NCI-H2196 (cell line): ENCODE results near the gene RBFOX1.
"Not testable (repeated sequence)": the region's sequence is repeated elsewhere in the genome, so short reads cannot be mapped to it uniquely, and the experiment has no call there.

Experiments used
- DNase-seq: peaks from one replicate; lab custom pipeline; 2025; ENCODE audit not compliant: unreplicated experiment; lab: John Stamatoyannopoulos, UW

The RBFOX1 gene

DNA sequence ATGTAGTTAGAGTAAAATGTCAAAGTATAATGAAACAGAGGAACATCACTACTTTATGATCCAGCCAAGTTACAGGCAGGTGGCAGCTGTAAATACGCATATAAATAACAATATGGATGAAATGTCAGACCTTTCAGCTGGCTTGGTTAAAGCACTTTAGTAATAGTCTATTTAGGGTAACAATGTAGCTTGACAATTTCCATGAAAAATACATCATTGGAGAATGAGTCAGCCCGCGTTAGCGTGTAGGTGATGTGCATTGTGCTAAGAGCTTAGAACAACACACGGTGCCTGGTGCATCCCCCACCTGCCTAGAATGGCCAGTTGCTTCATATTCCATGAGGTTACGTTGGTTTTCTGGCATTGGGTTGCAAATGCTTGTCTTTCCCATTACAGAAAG, 119.4 kb downstream of the RBFOX1 start:
- no peak for DNase-seq

DNA sequence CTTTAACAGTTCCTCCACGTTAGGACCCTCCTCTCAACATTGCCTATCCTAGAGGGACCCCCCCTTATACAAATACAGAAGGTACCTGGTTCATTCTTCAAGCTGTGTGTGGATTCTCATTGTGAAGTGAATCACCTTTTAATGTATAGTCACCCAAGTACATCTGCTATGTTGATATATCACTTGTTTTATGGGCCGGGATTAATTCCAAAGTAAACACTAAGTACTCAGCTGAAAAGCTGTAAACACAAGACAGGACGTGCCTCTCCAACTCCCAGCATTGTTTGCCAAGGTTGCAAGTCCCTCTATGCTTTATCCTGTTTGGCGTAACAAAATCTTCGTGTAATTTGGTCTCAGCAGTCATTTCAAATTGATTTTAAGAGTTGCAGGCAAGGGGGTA, 123.6 kb downstream of the RBFOX1 start:
- DNase-seq: no peak

DNA sequence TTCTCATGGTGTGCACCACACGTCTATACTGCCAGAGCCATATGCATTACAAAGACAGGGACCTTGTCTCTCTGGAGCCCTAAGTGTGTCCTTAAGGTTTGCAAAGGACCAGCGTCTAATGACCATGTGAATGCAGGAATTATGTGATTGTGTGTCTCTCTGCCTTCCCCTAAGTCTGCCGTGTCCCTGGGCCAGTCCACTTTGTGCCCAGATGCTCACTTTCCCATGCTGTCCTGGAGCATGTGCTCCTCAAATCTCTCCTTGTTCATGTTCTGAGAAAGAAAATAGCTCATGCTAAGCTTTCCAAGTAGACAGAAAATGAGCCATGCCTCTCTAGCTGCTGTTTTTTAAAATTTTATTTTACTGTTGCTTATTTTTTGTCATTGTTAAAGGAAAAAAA, 125.5 kb downstream of the RBFOX1 start:
- no peak for DNase-seq

DNA sequence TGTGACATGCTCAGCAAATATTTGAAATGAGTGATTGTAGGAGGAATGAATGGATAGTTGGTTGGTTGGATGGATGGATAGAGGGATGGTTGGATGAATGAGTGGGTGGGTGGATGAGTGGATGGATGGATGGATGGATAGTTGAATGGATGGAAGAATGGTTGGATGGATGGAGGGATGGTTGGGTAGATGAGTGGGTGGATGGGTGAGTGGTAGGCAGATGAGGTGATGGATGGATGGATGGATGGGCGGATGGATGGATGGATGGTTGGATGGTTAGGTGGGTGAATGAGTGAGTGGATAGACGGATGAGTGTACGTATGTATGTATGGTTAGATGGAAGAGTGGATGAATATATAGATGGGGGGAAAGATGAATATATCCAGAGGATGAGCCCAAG, 137.7 kb downstream of the RBFOX1 start:
- no peak for DNase-seq

DNA sequence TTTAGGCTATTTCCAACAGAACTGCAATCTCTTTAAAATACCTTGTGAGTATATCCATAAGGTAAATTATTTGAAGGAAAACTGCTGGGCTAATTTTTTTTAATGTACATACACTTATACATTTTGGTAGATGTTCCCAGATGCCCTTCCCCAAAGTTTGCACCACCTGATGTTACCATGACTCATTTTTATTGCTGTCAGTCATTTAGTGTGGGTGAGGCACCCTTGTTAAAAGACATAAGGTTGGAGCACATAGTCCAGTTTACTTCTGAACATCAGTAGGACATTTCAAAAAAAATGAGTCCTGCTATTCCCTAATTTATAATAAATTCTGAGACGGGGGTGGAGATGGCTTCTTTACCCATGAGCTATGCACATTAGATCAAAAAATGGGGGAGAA, 138.6 kb downstream of the RBFOX1 start:
- DNase-seq: no peak

DNA sequence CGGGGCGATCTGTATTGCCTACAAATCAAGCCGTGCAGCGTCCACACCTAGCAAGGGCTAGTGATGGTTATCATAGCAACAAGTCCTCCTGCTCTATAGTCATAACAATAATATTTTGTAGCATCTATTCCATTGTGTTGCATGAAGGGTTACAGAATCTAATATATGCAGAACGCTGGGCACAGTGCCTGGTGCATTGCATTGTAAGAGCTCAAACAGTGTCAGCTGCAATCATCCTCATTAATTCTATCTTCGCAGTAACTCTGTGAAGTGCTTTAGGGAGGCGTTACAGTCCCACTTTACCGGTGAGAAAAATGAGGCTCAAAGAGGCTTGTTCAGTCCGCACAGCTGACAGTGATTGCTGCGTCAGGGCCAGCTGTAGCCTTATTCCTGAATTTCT, 149.4 kb downstream of the RBFOX1 start:
- no peak for DNase-seq

DNA sequence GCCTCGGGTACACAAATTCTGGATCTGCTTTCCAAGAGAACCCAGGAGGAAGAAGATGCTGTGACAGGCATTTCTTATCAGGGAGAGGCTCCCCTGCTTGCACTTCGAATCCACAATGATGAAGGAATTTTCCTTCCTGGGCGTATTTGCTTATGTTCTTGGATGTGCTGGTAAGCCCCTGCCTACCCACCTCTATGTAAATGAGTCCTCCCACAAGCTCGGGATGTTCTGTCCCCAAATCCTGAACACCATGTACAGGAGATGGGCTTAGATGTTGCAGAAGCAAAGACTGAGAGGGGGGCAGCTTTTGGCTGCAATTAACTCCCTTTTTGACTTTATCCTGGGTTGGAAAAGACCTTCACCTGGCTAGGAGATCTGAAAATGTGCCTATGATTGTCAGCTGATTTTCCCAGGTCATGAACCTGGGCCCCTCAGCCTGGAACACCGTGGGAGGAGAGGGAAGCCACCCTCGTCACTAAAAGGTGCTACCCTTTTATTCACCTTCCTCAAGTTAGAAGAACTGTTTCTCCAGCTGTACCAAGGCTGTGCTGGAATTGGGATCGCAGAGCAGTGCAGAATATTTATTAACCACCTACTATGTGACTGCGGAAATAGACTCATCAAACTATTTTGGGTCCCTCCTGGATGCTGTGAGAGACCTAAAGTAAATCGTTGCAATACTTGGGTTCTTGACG, 150.1 kb downstream of the RBFOX1 start:
- no peak for DNase-seq

DNA sequence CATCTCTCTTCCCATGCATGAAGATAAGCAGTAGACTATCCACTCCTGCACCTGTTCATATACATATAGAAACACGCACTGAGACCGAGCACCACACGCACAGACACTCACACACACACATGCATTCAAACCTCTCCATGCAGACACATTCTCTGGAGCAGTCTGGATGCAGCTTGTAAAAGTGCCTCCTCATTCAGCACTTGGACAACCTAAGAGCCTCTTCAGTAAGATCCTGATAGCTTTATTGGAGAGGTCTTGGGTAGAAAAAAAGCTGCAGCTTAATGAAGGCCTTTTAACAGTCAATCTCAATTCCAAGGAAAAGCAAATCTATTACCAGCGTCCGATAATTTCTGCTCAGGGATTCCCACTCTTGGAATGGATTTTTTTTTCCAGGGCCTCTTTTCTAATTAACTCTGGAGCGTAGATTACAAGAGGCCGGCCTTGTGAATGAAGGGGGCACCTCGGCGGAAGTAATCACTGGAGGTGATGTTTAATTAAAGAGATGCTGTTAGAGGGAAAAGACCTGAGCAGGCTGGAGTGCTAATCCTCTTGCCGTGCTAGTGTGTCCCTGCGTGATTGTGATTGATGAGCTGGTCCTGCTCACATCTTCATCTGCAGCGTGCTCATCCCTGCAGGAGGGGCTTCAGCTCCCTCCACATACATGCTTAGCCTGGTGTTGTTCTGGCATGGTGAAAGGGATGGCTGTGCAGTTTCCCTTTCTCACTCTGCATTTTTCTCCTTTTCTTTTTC, 155.1 kb downstream of the RBFOX1 start:
- no peak for DNase-seq

DNA sequence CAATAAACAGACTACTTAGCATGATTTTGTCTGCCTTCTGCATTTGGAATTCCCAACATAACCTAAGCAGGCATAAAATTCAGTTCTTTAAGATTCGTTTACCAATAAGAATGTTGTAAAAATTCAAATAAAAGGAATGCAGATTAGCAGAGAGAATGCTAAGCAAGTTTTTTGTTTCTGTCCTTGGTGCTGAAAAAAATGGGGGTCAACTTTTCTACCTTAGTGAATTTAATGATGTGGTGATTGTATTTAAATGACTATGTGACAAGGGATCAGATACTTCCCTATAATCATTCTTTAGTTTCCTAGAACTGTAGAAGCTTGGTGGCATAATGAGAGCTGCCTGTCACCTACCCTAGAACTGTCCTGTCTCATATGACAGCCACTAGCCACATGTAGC, 159.5 kb downstream of the RBFOX1 start:
- no peak for DNase-seq

DNA sequence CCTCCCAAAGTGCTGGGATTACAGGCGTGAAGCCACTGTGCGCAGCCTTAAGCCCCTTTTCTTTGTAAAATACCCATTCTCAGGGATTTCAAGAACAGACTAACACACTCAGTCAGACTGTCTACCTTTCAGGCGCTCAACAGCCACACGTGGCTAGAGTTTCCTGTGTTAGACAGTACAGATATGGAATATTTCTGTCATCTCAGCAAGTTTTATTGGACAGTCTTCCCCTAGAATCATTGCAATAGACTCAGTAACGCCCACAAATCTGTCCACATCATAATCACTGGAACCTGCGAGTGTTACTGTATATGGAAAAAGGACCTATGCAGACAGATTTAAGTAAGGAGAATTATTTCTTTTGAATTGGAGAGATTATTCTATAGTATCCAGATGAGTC, 160.5 kb downstream of the RBFOX1 start:
- DNase-seq: no peak

DNA sequence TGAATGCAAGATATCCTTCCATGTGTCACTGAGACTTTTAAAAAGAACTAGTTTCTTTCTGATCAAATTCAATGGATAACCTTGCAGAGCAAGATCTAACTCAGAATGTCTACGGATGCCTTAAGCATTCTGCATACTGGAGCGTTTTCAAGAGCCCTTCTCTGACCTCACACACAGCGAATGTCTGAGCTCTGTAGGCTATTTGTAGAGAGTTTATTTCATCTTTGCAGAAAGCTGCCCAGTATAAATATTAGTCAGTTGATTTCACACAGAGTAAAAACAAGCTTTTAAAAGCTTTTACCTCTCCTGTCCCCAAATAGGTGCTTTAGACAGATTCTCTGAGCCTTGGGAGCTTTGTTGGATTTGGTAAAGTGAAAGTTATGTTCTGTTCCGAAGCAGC, 165.0 kb downstream of the RBFOX1 start:
- DNase-seq: no peak

DNA sequence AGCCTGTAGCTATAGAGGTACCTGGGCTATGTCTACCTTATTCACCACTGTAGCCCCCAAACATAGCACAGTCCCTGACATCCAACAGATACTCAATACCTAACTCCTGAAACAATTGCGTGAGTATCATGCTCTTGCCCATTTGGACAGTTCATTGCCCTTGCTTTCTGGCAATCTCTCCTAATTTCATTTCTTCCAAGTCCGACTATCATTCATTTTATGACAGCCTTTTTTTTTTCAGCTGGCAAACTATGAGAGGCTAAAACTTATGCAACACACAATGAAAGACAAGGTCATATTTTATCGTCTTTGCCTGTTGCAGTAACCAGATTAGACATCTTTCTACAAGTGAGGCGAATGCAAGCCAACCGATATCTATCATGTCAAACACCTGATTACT, 169.2 kb downstream of the RBFOX1 start:
- no peak for DNase-seq

DNA sequence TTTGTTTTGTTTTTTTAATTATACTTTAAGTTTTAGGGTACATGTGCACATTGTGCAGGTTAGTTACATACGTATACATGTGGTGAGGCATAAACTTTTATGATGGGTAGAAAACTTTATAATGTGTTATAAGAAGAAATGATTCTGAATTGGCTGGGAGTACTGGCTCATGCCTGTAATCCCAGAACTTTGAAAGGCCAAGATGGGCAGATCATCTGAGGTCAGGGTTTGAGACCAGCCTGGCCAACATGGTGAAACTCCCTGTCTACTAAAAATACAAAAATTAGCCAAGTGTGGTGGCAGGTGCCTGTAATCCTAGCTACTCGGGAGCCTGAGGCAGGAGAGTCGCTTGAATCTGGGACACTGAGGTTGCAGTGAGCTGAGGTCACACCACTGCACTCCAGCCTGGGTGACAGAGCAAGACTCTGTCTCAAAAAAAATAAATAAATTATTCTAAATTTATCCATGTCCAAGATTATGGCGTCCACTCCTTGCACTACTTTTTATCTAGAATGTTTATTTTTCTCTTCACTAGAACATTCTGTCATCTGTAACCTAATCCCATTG, 170.0 kb downstream of the RBFOX1 start:
- not testable (repeated sequence) for DNase-seq

DNA sequence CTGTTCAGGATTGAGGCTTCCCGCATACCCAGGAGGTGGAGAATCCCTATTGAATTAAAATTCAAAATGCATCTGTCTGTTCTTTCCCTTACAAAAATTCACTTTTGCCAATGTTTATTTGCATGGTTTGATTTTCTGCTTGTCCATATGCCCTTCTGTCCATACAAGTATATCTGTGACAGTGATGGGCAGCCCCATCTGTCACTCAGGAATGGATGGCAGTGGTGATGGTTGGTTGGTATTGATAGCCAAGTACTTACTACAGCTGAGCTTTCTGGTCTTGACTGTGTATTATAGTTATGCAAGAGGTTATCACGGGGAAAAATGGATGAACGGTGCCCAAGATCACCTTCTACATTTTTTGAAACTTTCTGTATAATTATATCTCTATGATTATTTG, 171.0 kb downstream of the RBFOX1 start:
- DNase-seq: no peak

DNA sequence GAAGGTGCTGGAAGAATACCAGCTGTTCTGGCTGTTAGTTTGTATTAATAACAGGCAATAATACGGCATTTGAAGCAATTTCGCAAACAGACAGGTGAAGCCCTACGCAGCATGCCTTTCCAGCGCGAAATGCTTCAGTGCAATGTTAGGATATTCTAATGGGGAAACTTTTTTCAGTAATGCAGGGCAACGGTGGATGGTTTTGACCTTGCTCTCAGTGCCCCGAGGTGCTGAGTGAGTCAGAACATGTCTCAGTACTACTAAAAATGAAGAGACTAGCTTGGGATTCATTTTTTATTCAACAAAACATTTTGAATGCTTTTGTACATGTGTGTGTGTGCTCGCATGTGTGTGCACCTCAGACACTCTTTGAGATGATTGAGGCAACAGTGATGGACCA, 172.2 kb downstream of the RBFOX1 start:
- no peak for DNase-seq

DNA sequence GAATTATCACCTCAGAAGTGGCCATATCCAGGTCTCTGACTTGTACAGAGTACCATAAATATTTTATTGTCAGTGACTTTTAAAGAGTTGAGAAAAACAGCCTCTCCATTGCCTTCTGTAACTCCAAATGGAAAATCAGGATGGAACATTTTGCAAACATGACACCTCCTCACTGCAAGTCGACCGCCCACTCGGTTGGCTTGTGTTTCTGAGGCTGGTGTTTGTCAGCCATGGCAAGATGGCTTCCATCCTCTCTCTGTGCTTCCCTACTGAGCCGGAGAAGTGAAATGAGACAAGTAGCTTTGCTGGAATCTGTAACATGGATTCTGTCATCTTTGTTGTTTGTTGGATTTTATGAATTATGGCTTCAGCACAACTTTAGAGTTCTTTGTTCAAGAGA, 172.8 kb downstream of the RBFOX1 start:
- DNase-seq: no peak

DNA sequence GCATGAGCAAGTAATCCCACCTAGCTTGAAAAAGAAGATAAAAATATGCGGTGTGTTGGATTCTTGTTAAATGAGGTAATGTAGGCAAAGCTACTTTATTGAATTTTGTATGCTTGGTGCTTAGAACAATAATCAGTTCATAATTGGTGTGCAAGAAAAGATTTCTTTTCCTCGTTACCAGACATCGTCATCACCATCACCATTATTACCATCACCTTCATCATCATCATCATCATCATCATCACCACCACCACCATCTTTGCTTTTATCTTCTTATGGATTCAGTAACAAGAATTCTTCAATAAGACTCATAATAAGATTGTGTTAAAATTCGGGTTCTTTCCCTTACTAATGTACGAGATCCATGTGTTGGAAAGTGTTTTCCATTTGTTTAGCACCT, 173.7 kb downstream of the RBFOX1 start:
- no peak for DNase-seq

DNA sequence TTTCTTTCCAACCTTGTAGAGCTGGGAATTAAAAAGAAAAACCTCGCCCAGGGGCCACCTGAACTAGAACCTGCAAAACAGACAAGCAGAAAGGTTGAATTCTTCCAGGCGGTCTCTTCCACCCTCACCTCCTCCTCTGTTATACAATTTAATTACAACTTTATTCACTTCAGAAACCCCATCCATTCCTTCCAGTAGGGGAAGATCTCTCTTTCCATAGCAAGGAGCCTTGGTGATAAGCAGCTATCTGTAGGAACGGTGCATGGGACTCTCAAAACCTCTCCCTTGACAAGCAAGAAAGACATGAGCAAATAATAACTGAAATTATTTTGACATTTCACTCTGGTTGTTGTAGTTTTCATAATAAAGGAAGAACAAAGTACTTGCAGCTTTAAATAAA, 176.0 kb downstream of the RBFOX1 start:
- no peak for DNase-seq

DNA sequence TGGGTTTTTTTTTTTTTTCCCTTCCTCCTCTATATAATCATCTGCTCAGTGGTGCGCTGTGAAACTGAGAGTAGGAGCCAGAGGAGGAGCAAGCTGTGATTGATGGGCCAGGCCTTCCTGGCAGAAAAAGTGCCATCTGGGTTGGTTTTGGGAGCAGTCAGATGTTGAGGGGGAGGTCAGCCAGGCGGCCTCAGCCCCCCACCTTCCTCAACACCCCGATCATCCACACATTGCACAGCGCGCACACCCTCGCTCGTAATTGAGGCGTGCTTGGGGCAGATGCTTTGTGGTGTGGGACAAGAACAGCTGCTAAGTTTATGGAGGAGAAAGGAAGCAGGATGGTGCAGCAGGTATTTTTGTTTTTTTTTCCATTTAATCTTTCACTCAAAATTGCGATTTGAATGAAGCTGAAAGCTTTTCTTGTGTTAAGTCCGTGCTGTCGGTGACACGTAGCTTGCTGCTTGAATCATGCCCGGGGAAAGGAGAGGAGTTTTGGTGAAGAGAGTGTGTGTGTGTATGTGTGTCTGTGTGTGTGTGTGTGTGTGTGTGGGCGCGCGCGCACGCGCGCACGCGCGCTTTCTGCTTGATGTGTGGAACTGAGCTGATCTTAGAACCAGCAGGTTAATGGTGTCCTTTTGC, 177.4 kb downstream of the RBFOX1 start:
- DNase-seq: no peak

DNA sequence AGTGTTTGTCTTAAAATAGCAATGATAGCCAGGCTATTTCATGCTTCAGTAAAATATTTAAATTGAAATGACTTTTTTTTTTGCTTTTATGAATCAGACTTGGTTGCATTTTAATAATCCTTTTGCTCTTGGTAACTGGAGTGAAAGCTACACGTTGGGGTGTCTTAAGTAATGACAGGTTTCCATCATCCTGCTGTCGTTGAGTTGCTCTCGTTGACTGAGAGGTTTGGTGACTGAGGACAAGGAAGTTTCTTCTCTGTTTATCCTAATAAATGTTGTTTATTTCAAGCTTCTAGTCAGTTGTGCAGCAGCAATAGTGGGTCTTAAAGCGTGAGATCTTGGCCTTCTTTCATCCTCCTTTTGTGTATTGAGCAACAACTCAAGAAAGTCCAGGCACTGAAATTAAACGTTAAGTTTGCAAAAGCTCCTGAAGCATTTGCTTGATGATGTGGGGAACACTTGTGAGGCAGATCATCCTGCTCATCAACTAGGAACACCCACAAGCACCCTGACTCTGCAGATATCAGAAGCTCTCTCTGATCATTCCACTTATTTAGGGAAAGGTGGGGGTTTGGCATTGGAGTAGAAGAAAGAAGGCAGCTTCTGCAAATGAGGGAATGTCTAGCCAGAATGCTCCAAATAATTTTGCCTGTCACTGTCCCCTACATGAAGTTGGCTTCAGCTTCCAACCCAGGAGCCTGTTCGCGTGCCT, 179.1 kb downstream of the RBFOX1 start:
- no peak for DNase-seq

DNA sequence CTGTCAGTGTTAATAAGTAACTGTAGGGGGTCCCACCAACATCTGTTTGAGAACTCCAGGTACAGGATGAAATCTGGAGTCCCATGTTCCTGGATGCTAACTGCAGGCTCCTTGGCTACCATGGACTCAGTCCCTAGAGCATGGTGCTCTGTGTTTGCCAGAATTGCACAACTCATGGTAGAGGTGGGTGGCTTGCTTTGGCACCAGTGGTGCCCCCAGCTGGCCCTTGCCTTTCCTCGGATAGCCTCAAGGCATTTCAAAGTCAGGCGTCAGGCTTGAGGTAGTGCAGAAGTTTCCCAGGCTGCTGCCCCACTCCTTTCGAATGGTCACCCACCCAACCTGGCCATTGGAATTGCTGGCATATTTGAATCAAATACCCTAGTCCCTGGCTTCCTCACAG, 179.9 kb downstream of the RBFOX1 start:
- DNase-seq: no peak
